IMR-90 (cell line): ENCODE results near the gene RGS9BP.
"Not testable (repeated sequence)": the region's sequence is repeated elsewhere in the genome, so short reads cannot be mapped to it uniquely, and the experiment has no call there.

ENCODE experiments used
- CEBPB ChIP-seq: IDR thresholded peaks from 2 replicates; pipeline ENCODE4 v1.6.1; 2012; ENCODE audit warnings: low read depth, low read length, improper control_type of control experiment
- CHD1 ChIP-seq: IDR thresholded peaks from 2 replicates; pipeline ENCODE4 v1.6.1; 2012; ENCODE audit warnings: low read depth, low read length, improper control_type of control experiment
- CTCF ChIP-seq: conservative IDR thresholded peaks from 2 replicates; pipeline ENCODE4 v1.5.1; 2012; ENCODE audit warnings: mild to moderate bottlenecking, low read depth, low read length, improper control_type of control experiment
- ELK1 ChIP-seq: fragments of 150-350 bp; IDR thresholded peaks from 2 replicates; pipeline ENCODE4 v1.6.1; 2016; ENCODE audit warnings: low read depth, mild to moderate bottlenecking, low read length, moderate library complexity, borderline replicate concordance
- FOS ChIP-seq: fragments of 150-350 bp; IDR thresholded peaks from 2 replicates; pipeline ENCODE4 v1.6.1; 2016; ENCODE audit warnings: low read depth, low read length
- MXI1 ChIP-seq: IDR thresholded peaks from 2 replicates; pipeline ENCODE4 v1.6.1; 2012; ENCODE audit warnings: low read depth, mild to moderate bottlenecking, low read length, moderate library complexity, borderline replicate concordance
- NFE2L2 ChIP-seq: fragments of 150-350 bp; IDR thresholded peaks from 2 replicates; pipeline ENCODE4 v1.6.1; 2016; ENCODE audit warnings: low read depth, mild to moderate bottlenecking, low read length
- POLR2A ChIP-seq: IDR thresholded peaks from 2 replicates; pipeline ENCODE4 v1.6.1; 2012; ENCODE audit warnings: mild to moderate bottlenecking, low read depth, low read length
- RAD21 ChIP-seq: IDR thresholded peaks from 2 replicates; pipeline ENCODE4 v1.6.1; 2012; ENCODE audit warnings: low read length, improper control_type of control experiment
- RCOR1 ChIP-seq: IDR thresholded peaks from 2 replicates; pipeline ENCODE4 v1.6.1; 2012; ENCODE audit warnings: mild to moderate bottlenecking, low read length, improper control_type of control experiment; ENCODE audit not compliant: insufficient replicate concordance
- RFX5 ChIP-seq: IDR thresholded peaks from 2 replicates; pipeline ENCODE4 v1.8.0; 2012; ENCODE audit warnings: low read depth, mild to moderate bottlenecking, low read length, moderate library complexity
- SMC3 ChIP-seq: fragments of 150-350 bp; IDR thresholded peaks from 2 replicates; pipeline ENCODE4 v1.6.1; 2016; ENCODE audit warnings: low read depth, mild to moderate bottlenecking, antibody characterized with exemption, low read length, moderate library complexity
- USF2 ChIP-seq: fragments of 150-350 bp; IDR thresholded peaks from 2 replicates; pipeline ENCODE4 v1.6.1; 2017; ENCODE audit warnings: mild to moderate bottlenecking, antibody characterized with exemption, low read length, low read depth

- not testable (repeated sequence) for TF ChIP-seq CTCF, RAD21, USF2, POLR2A, MXI1, SMC3, CHD1, CEBPB, FOS, ELK1, RFX5, RCOR1, NFE2L2
These were observed 19.2 kb downstream of the RGS9BP start for GRCh38 chr19:32694851-32695250.
